8988T (cell line): ENCODE data around the gene GOLIM4.
"Not testable (repeated sequence)": the region's sequence is repeated elsewhere in the genome, so short reads cannot be mapped to it uniquely, and the experiment has no call there.

Source experiments
- DNase-seq: peaks from one replicate; pipeline ENCODE4 v3.0.0; 2011

The GOLIM4 gene, protein sequence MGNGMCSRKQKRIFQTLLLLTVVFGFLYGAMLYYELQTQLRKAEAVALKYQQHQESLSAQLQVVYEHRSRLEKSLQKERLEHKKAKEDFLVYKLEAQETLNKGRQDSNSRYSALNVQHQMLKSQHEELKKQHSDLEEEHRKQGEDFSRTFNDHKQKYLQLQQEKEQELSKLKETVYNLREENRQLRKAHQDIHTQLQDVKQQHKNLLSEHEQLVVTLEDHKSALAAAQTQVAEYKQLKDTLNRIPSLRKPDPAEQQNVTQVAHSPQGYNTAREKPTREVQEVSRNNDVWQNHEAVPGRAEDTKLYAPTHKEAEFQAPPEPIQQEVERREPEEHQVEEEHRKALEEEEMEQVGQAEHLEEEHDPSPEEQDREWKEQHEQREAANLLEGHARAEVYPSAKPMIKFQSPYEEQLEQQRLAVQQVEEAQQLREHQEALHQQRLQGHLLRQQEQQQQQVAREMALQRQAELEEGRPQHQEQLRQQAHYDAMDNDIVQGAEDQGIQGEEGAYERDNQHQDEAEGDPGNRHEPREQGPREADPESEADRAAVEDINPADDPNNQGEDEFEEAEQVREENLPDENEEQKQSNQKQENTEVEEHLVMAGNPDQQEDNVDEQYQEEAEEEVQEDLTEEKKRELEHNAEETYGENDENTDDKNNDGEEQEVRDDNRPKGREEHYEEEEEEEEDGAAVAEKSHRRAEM

DNA sequence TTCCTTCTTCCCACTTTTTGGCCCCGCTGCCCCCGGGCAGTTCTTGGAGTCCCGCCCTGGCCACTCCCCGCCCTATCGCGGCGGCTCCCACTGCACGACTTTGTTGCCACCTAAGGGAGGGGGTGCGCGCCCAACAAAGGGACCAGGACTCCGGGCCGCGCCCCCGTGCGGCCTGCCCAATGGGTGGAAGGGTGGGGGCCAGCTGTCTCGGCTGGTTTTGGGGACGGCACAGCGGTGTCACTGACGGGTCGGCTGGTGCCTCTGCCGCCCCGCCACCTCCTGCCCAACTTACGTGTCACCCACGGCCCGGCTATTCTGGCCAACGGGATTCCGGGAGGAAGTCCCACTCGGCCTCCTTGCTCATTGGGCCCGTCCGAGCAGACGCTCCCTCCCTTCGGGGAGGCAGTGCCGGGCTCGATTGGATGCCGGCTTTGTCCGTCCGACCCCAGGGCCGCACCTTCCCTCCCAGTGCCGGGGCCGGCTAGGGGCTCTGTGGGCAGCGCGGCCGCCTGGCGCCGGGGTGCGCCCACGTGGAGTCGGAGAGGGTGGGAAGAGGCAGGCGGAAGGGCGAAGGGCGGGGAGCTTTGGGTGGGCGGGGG is at the start of gene GOLIM4:
TSS of gene GOLIM4 (minus strand) at position 314 of the 599 bp plus-strand sequence. CDS start 639 bp downstream, outside the sequence.
- peak; percentile 72 for DNase-seq

DNA sequence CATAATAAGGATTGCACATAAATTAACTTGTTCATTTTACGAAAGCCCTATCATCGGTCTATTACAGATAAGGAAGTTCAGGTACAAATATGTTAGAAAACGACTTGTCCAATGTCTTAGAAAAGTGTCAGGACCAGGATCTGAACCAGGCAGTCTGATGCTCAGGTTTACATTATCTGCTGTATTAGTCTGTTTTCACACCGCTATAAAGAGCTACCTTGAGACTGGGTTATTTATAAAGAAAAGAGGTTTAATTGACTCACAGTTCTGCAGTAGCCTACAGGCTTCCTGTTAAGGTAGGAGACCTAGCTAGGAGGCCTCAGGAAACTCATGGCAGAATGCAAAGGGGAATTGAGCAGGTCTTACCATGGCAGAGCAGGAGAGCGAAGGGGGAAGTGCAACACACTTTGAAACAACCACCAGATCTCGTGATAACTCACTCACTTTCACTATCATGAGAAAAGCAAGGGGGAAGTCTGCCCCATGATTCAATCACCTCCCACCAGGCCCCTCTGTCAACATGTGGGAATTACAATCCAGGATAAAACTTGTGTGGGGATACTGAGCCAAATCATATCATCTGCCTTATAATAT is 45.8 kb upstream of the GOLIM4 start:
- no peak for DNase-seq

- DNase-seq: no peak
Measured at GRCh38 chr3:168139947-168140346, 44.2 kb upstream of the GOLIM4 start.

DNA sequence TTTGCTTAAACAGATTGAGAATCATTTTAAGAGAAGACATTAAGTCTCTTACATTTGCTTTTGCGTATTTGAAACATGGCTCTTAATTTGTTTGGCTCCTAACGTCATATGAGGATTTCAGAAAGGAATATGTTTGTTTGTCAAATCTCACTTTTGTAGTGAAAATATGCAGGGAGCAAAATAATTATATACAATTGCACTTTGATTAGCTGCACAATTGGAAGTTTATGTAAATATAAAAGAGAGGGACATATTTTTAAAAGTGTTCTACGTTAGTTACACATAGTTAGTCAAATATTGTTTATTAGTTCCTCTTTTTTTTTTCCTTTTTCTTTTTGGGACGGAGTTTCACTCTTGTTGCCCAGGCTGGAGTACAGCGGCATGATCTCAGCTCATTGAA is 42.7 kb upstream of the GOLIM4 start:
- DNase-seq: no peak

- no peak for DNase-seq
Measured at GRCh38 chr3:168134931-168135330, 39.2 kb upstream of the GOLIM4 start.

- DNase-seq: not testable (repeated sequence)
Measured at GRCh38 chr3:168130250-168130649, 34.5 kb upstream of the GOLIM4 start.

GRCh38 chr3:168128463-168128862 is 32.7 kb upstream of the GOLIM4 start:
- DNase-seq: not testable (repeated sequence)

GRCh38 chr3:168127466-168127865 is 31.7 kb upstream of the GOLIM4 start:
- DNase-seq: no peak

DNA sequence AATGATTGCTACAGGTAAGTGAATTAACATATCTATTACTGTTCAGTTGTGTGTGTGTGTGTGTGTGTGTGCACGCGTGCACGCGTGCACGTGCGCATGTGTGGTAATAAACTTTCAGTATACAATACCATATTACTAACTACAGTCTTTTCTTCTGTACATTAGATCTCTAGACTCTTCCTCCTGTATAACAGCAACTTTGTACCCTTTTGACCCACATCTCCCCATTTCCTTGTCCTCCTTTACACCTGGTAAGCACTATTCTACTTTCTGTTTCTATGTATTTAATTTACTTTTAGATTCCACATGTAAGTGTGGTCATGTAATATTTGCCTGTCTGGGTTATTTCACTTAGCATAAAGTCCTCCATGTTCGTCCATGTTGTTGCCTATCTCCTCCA is 29.1 kb upstream of the GOLIM4 start:
- no peak for DNase-seq

DNA sequence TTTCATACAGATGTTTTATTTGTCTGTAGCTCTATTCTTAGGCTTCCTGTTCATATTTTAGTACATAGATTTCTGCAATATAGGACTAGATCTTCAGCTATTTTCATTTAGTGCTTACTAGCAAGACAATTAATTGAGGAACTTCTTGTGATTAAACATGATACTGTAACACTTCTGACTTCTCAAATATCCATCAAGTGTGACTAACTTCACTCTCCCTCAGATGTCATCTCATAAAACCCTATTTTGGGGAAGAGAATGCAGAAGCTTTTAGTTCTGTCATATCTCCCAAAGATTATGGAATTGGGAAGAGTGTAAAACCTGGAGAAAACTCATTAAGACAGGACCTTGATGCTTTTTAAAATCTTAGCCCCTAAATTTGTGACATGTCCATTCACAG is 28.6 kb upstream of the GOLIM4 start:
- no peak for DNase-seq

GRCh38 chr3:168123201-168124176 is 27.8 kb upstream of the GOLIM4 start:
- no peak for DNase-seq

GRCh38 chr3:168121184-168122017 is 25.7 kb upstream of the GOLIM4 start:
- DNase-seq: no peak

DNA sequence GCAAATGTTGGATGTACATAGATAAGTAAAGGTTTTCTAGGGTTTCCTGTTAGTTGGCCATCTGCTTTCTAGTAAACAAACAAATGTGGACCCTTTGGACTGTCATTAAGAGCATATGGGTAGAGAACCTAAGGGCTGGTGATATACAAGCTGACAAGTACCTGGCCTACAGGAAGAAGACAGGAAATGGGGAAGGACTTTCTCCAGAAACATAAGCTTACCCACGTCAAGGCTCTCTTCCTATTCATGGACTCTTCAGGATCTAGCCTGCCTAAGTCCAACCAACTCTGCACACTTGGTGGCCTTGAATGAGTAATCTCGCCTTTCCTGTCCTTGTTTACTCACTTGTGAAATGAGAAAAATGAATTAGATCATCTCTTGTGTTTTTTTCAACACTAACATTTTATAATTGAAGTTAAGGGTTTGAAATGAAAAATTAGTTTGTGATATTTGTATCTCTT is 22.2 kb upstream of the GOLIM4 start:
- no peak for DNase-seq

DNA sequence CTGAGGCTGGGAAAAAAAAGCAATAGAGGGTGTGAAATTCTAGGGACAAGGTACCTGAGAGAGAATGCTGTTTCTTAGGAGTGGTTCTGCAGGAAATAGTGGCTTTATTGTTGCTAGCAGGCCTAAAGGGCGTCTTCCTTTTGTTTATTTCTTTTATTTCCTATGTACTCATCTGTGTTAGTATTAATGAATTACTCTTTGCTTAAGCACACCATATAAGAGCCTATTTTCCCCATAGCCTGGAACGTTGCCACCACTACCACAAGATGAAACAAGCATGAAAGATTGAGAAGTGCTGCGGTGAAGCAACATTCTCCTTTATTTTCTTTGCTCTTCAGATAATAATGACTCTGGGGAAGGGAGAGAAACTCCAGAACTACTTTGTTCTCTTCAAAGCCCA is 21.3 kb upstream of the GOLIM4 start:
- no peak for DNase-seq

- DNase-seq: no peak
Measured at GRCh38 chr3:168116279-168116678, 20.6 kb upstream of the GOLIM4 start.

- DNase-seq: no peak
Measured at GRCh38 chr3:168113848-168114247, 18.1 kb upstream of the GOLIM4 start.

DNA sequence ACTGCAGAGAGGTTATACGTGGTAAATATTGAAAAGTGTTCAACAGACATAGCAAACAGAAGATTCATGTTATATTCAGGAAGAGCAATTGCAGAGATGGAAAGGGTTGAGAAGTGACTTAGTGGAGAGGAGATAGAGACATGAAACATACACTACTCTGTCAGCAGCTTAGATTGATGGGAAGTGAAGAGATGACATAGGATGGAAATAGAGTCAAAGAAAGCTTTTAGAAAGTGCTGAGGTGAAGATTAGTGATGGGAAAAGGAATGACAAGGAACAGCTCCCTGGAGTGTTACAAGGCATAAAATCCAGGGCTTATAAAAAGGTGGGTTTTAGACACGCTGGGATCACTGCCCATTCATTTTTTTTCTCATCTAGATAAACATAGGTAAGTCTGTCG is 17.2 kb upstream of the GOLIM4 start:
- DNase-seq: no peak

DNA sequence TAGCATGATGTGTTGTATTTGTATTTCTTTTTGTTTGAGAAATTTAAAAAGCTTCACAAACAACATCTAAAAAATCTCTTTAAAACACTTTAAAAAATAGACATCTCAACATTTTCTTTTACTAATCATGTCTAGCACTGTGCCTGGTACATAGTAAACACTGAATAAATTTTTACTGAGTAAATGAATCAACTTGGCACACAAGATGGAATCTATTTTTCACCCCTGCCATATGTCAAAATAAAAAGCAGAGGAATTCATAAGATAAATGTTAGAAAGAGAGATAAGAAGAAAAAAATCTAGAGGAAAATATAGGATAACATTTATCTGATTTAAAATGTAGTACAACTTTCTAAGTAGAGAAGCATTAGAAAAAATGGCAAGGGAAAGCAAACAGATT is 8.6 kb upstream of the GOLIM4 start:
- no peak for DNase-seq

DNA sequence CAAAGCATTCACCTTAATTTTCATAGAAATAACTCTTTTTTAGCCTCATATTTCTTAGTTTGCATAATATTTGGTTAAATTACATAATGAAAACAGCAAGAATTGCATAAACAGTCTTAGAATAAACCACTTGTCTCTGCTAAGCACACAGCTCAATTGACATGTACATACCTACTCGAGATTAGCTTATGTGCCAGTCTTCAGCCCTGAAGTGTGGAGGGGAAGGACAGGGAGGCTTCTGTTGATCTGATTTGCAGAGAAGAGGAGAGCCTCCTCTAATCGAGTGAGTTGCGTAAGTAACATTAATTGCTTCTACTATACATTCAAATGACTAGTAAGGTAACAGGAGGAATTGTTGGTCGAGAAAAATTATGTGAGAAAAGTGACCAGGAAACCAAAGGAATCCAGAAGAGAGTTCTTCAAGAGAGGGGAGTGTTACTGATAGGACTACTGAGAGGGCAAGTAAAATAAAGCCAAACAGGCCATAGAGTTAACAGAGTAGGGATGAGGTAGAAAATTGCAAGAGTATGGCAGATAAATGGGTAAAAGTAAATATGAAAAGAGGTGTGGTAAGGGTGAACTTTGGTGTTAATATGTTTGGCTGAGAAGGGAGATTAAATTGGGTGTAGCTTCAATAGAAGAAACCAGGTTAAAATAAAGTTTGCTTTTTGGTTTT is 7.1 kb upstream of the GOLIM4 start:
- no peak for DNase-seq

DNA sequence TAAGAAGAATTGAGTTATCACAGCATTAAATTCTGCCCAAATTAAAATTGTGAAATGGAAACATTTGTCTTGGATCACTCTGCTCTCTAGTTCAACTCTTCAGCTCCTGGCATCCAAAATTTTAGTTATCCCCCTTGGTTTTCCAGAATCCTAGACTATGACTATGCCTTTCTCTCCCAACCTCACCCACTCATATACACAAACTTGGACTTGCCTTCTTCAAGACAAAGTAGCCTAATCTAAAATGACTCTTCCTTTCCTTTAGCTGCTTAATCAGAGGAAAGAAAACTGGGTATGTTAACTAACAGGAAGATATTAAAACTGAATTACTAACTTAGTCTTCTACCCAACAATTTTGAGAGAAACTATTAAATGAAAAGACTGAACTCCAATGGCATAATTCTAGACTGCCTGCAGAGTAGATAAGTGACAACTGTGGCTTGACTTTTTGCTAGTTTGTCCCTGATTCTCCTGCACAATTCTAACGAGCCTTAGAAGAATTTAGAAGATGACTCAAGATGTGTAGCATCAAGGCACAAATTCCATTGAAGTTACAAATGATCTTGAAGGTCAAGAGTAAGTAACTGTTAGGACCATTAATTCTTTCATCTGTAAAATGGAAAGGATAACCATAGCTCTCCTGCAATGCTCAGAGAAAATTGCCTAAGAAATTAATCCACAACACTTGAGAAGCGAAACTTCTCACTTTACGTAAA is 5.2 kb upstream of the GOLIM4 start:
- DNase-seq: no peak
